Measurements from ENCODE around the gene PHF12. TPM values are rescaled to one million over a fixed set of nuclear protein-coding genes. Genes with fewer than 3 reads are reported as not detected.

PHF12 gene
- total RNA-seq, 4 donors from 2014 or later, result 22.0 to 62.9 (median 60.1) TPM

- no peaks in the 10 kb centered on the region for H3K36me3 ChIP-seq
- H3K4me3 ChIP-seq (replicated peaks in 1 of 3), result no peak overlapping the region
- H3K27me3 ChIP-seq, result no peaks in the 10 kb centered on the region
- no peaks in the 10 kb centered on the region for H3K9me3 ChIP-seq
- no peak overlapping the region for H3K27ac ChIP-seq
- WGBS, 2 donors, result 94 to 95% methylated on average over 3 to 16 of the region's 18 CpGs
- intact Hi-C loops (cut with DNase I), result loop anchor here (10.0 kb wide), 1 partner anchor 624 kb away; the partner anchor contains the start of genes IFT20 and TNFAIP1
- no peak for DNase-seq
- TF ChIP-seq POLR2A (IDR thresholded peaks at IDR 0.05) (no peak), CTCF (IDR thresholded peaks at IDR 0.05) (no peak)
- no peaks in the 10 kb centered on the region for H3K4me1 ChIP-seq
These were observed 7.6 kb upstream of the PHF12 start for GRCh38 chr17:28958820-28959455.

GRCh38 chr17:28957992-28958355 is 6.7 kb upstream of the PHF12 start:
- Histone ChIP-seq H3K36me3 (no peaks in the 10 kb centered on the region), H3K4me3 (replicated peaks in 1 of 3) (no peak overlapping the region), H3K27me3 (no peaks in the 10 kb centered on the region), H3K4me1 (peaks cover 0 to 6% of the 10 kb centered on the region in 2 donors), H3K27ac (no peak overlapping the region), H3K9me3 (no peaks in the 10 kb centered on the region)
- DNase-seq, result no peak
- WGBS, 2 donors, result 92 to 94% methylated on average over 3 to 6 of the region's 7 CpGs
- intact Hi-C loops (cut with DNase I), result loop anchor here (10.0 kb wide), 1 partner anchor 623 kb away; the partner anchor contains the start of genes IFT20 and TNFAIP1
- TF ChIP-seq CTCF (IDR thresholded peaks at IDR 0.05), result no peak
- TF ChIP-seq POLR2A (IDR thresholded peaks at IDR 0.05), result no peak

GRCh38 chr17:28957277-28957991 is 6.1 kb upstream of the PHF12 start:
- TF ChIP-seq CTCF (IDR thresholded peaks at IDR 0.05) (no peak), POLR2A (IDR thresholded peaks at IDR 0.05) (no peak)
- H3K4me1 ChIP-seq, result peaks cover 0 to 11% of the 10 kb centered on the region in 2 donors
- no peaks in the 10 kb centered on the region for H3K27me3 ChIP-seq
- no peak overlapping the region for H3K4me3 ChIP-seq (replicated peaks in 1 of 3)
- no peak for DNase-seq
- H3K9me3 ChIP-seq, result no peaks in the 10 kb centered on the region
- WGBS, 2 donors, result 90 to 94% methylated on average over 11 to 13 of the region's 13 CpGs
- H3K36me3 ChIP-seq, result no peaks in the 10 kb centered on the region
- intact Hi-C loops (cut with DNase I), result loop anchor here (10.0 kb wide), 1 partner anchor 623 kb away; the partner anchor contains the start of genes IFT20 and TNFAIP1
- no peak overlapping the region for H3K27ac ChIP-seq

- Histone ChIP-seq H3K4me3 (replicated peaks in 1 of 3) (no peak overlapping the region), H3K27ac (no peak overlapping the region), H3K4me1 (peaks cover 0 to 11% of the 10 kb centered on the region in 2 donors), H3K36me3 (no peaks in the 10 kb centered on the region), H3K9me3 (no peaks in the 10 kb centered on the region), H3K27me3 (no peaks in the 10 kb centered on the region)
- DNase-seq, result no peak
- no peak for TF ChIP-seq POLR2A (IDR thresholded peaks at IDR 0.05)
- no peak for TF ChIP-seq CTCF (IDR thresholded peaks at IDR 0.05)
- intact Hi-C loops (cut with DNase I), result loop anchor here (10.0 kb wide), 1 partner anchor 622 kb away; the partner anchor contains the start of genes IFT20 and TNFAIP1
- WGBS, 2 donors, result 100% methylated on average over 2 of the region's 3 CpGs; no CpG with 5 or more reads in 1 of the 2 donors
These were observed 5.5 kb upstream of the PHF12 start for GRCh38 chr17:28956861-28957260.

GRCh38 chr17:28956112-28956511 is 4.8 kb upstream of the PHF12 start:
- no peaks in the 10 kb centered on the region for H3K27me3 ChIP-seq
- H3K9me3 ChIP-seq, result no peaks in the 10 kb centered on the region
- H3K36me3 ChIP-seq, result no peaks in the 10 kb centered on the region
- 67 to 68% methylated on average over 7 of the region's 7 CpGs for WGBS, 2 donors
- peaks cover 0 to 11% of the 10 kb centered on the region in 2 donors for H3K4me1 ChIP-seq
- intact Hi-C loops (cut with DNase I), result loop anchor here (10.0 kb wide), 1 partner anchor 621 kb away; the partner anchor contains the start of genes IFT20 and TNFAIP1
- DNase-seq, result no peak
- no peak overlapping the region for H3K27ac ChIP-seq
- TF ChIP-seq CTCF (IDR thresholded peaks at IDR 0.05), result no peak
- TF ChIP-seq POLR2A (IDR thresholded peaks at IDR 0.05), result no peak
- no peak overlapping the region for H3K4me3 ChIP-seq (replicated peaks in 1 of 3)
